ENCODE data around the gene SLC25A26.

Gene SLC25A26

GRCh38 chr3:66227051-66227450 lies 6.2 kb downstream of the SLC25A26 start:
- DNase-seq (ENCODE audit: low spot score), result no peak

- DNase-seq (ENCODE audit: low spot score), result no peak
Observed at GRCh38 chr3:66227915-66228314, 7.1 kb downstream of the SLC25A26 start.

DNA sequence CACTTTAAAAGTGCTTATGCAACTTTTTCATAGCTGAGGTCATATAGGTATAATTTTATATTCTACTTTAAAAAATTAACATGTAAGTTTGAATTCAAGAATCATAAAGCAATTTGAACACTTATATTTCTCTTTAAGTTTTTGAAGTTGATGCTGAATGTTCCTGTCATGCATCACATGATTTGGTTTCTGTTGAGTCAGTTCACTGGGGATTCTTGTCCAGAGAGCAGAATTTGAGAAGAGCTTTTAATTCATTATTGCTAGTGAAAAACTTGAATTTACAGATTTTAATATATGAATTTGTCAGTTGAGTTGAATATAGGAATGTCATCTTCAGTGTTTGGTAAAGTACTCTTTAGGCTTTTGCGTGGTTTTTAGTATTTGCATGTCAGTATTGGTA lies 7.9 kb downstream of the SLC25A26 start:
- no peak for DNase-seq (ENCODE audit: low spot score)

DNA sequence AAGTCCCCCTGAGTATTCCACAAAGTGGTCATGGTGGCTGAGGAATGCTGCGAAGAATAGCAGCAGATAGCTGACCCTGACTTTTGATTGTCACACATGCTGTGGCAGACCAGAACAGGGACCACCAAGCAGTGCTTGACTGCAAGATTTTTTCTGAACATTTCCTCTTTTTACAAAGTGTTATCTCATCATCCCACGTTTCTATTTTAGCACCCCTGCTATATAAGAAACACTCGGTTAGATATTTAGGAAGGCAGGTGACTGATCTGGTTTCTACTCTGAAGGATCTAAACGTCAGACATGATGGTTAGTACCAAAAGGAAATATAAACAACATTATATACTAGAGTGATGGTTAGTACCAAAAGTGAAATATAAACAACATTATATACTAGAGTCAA lies 9.1 kb downstream of the SLC25A26 start:
- DNase-seq (ENCODE audit: low spot score), result no peak

GRCh38 chr3:66233033-66233432 lies 12.2 kb downstream of the SLC25A26 start:
- no peak for DNase-seq (ENCODE audit: low spot score)

GRCh38 chr3:66236281-66236680 lies 15.5 kb downstream of the SLC25A26 start:
- DNase-seq (ENCODE audit: low spot score), result no peak

DNA sequence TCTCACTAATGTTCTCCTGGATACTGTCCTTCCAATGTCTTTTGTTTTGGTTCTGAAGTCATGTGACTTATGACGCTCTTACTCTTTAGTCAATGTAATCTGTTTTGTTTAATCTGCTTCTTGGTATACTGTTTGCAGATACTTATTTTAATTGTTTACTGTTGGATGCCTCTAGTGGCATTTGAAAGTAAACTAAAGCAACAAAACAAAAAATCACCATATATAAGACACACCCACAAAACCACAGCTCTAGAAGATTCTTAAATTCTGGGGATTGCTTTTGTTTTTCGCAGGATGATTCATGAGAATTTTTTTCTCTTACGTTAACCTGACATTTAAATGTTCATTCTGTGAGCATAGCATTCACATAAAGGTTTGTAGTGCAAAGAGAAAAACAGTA lies 16.8 kb downstream of the SLC25A26 start:
- DNase-seq (ENCODE audit: low spot score), result no peak

- DNase-seq (ENCODE audit: low spot score), result no peak
Observed at GRCh38 chr3:66239513-66240123, 18.8 kb downstream of the SLC25A26 start.

DNA sequence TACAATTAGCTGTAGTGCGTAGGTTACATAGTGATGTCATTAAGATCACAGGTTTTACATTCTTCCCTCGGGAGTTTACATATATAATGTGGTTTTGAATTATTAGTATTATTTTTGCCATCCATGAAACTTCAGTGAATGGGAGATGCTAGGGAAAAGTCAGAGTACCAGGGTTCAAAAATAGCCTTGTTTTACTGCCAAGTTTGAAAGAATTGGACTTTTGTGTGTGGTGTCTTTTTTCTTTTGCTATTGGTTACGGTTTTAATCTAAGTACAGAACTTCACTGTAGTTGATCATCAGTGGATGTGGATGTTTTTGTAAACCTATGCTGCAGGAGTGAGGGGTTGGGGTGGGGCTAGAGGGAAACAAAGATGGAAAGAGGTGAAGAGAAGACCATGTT lies 20.7 kb downstream of the SLC25A26 start:
- DNase-seq (ENCODE audit: low spot score), result no peak

DNA sequence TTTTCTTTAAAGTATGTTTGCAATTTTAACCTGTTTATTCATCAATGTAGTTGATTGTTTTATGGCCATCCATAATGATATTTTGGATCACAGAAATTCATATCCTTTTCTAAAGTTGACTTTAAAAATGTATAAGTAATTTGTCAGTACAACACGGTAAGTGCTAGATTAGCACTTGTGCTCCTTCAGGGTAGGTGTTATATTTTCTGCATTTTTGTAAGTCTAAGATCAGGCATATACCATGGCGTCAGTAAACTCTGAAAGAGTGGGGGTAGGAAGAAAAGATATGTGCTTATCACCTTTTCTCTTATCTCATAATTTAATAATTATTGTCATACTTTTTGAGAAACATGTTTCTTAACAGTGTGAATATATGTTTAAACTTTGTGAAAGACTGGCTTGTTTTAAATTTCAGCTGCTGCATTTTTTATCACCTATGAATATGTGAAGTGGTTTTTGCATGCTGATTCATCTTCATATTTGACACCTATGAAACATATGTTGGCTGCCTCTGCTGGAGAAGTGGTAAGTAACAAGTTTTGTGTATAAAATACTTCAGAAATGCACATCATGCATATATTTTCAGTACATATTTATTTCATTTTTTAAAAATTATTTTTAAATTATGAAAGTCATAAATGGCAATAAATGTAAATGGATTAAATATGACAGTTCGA lies 22.1 kb downstream of the SLC25A26 start:
- no peak for DNase-seq (ENCODE audit: low spot score)

GRCh38 chr3:66248641-66249040 lies 27.8 kb downstream of the SLC25A26 start:
- DNase-seq (ENCODE audit: low spot score), result no peak

DNA sequence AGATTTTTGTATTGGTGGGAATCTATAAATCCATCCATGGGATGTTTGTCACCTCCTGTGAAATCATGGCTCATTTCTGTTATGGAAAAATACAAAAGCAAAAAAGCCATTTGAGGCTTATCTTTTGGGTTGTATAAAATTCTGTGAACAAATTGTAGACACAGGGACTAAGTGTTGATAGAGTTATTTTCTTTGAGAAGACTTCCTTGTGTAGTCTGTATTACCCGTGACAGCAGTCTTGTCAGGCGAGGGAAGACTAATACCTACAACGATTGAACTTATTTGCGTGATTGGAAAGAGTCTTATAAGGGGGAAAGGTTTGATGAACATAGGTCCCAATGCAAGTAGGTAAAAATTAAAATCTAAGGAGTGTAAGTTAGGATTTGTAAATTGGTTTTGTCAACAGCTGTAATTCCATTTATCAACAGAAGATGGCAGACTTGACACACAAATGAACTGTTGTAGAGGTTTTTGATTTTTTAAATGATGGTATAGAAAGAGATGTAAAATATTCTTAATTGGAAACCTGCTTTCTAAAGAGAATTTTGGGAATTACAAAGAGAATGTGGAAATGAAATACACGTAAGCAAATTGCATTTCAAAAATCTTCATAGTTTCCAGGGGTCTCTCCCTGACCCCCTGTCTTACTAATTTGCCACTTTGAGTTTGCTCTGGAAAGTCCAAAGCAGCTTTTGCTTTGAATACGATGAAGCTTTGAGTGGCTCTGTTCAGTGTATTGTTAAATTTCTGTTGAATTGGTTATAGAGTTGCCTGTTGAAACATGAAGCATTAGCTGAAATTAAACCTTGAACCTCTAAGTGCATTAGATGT lies 33.2 kb downstream of the SLC25A26 start:
- DNase-seq (ENCODE audit: low spot score), result peak; percentile 52

DNA sequence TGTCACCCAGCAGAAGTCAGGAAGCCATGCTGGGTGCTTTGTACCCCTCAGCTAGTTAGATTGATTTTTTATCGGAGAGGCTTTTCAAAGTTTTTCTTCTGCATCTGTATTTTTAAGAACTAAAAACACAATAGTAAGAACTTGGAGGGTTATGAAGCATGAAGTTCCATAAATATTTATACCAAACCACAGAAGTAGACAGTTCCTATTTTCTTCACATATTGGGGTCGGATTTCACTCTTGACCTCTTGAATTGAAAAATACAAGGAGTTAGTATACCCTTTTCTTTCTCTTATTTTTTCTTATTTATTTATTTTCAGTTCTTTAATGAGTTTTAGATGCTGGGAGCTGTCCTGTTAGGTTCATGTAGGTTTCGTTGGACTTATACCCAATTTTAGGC lies 35.1 kb downstream of the SLC25A26 start:
- DNase-seq (ENCODE audit: low spot score), result no peak

DNA sequence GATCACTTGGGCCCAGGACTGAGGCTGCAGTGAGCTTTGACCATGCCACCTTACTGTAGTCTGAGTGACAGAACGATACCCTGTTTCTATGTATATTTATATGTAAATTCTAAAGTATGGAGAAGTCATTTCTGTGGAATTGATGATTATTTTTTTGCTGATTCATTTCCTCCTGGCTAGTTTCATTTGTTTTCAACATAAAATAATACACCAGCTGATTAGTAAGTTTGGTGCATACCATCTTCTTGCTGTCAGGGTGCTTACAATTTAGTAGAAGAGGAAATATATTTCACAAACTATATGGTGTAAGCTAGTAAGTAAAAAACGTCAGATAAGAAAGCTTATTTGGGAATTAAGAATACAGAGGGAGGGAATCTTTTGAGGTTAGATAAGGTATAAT lies 36.0 kb downstream of the SLC25A26 start:
- no peak for DNase-seq (ENCODE audit: low spot score)

DNA sequence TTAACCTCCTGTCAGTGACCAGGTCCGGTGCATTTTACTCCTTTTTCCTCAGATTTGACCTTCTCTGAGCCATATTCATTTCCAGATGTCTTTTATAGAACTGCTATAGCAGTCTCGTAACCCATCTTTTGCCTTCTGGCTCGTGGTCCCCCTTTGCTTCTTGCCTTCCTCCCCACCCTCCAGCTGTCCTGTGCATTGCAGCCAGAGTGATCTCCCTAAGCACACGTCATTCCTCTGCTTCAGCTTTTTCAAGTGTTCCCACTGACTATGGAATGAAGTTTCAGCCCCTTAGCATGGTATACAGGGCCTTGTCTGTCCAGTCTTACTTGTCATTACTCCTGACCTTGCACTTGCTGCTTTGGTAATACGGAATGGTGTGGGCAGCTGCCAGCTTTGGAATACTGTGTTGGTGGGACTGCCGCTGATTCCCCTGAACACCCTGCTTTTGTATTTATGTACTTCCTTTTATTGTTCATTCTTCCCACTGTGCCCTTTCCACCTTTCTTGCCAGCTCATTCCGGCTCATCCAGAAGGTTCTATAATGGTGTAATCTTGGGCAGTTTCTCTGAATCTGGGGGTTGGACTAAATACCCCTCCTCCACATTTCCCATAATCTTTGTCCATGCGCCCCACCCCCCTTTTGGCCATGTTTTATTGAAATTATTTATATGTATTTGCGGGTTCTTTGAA lies 38.9 kb downstream of the SLC25A26 start:
- no peak for DNase-seq (ENCODE audit: low spot score)

- no peak for DNase-seq (ENCODE audit: low spot score)
Observed at GRCh38 chr3:66260431-66260830, 39.6 kb downstream of the SLC25A26 start.

GRCh38 chr3:66261355-66261754 lies 40.6 kb downstream of the SLC25A26 start:
- DNase-seq (ENCODE audit: low spot score), result no peak

DNA sequence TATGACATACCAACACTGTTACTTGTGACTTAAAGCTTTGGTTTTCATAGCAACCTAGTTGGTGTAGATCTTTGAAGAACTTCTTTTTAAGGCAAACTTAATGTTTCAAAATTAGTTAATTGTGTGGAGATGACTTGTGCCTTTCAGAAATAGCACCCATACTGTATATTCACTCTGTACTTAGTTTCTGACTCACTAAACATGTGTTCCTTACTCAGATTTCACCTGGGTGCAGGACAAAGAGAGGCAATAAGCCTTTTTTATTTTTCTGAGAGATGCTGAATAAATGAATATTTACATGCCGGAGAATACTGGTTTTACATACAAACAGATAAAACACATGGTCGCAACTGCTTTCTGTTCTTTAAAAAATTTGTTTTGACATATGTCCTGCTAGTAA lies 44.8 kb downstream of the SLC25A26 start:
- no peak for DNase-seq (ENCODE audit: low spot score)

- no peak for DNase-seq (ENCODE audit: low spot score)
Observed at GRCh38 chr3:66266551-66266950, 45.8 kb downstream of the SLC25A26 start.

DNA sequence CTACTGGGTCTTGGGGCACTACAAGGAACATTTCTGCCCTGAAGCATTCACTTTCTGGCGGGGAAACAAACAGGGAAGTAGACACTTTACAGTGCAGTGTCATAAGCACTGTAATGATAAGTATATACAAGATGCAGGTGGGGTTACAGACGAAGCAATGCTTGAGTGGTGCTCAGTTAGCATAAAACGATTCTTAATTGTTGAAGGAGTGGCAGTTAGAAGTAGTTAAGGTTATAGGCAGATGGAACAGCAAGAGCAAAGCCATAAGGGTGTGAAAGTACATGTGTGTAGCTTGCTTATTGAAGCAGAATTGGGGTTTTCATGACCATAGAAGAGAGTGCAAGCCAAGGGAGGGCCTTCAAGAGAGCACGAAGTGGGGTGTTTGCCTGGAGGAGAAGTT lies 46.2 kb downstream of the SLC25A26 start:
- no peak for DNase-seq (ENCODE audit: low spot score)

DNA sequence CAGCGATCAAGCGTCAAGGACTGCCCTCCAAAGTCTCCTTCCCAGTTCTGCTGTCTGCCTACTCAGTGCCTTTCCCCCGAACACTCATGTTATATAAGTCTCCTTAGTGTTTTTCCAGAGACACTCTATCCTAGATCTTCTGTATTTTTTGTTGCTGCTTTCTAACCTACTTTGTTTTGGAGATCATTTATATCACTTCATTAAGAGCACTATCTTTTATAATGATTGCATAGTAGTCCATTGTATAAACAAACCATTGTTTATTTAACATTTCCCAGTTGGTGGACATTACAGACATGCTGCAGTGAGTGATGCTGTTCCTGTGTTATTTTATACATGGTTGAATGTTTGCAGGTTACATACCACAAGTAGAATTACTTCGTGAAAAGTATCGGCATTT lies 47.1 kb downstream of the SLC25A26 start:
- no peak for DNase-seq (ENCODE audit: low spot score)

DNA sequence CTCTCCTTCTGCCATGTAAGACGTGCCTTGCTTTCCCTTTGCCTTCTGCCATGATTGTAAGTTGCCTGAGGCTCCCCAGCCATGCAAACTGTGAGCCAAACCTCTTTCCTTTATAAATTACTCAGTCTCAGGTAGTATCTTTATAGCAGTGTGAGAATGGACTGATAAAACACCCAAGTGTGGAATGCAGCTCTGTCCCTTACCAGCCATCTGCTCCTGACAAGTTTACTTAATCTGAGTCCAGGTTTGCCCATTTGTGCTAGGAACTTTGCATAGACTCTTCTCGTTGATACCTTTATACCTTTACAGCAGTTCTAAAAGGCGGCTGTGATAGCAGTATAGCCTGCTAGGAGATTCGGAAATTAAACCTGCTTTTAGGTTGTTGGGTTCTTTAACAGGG lies 48.1 kb downstream of the SLC25A26 start:
- DNase-seq (ENCODE audit: low spot score), result no peak

GRCh38 chr3:66269411-66269810 lies 48.6 kb downstream of the SLC25A26 start:
- DNase-seq (ENCODE audit: low spot score), result no peak
